Hematopoietic multipotent progenitor cell treated with erythropoietin and hydrocortisone succinate and interleukin-3 and kit ligand, for 6 days (in vitro differentiated cells): Measurements from ENCODE around the gene GPR22.

Source experiments
- DNase-seq: peaks from one replicate; pipeline ENCODE4 v3.0.0-alpha.2; 2015

GPR22 gene

GRCh38 chr7:107469929-107470328, at the start of gene GPR22:
Gene GPR22 (plus strand): TSS chr7:107470057. CDS start chr7:107474061, 4,004 bp downstream.
- no peak for DNase-seq

GRCh38 chr7:107427462-107427861, 42.4 kb upstream of the GPR22 start:
- no peak for DNase-seq

- no peak for DNase-seq
Observed at GRCh38 chr7:107428642-107429041, 41.2 kb upstream of the GPR22 start.

- no peak for DNase-seq
Observed at GRCh38 chr7:107430057-107430456, 39.8 kb upstream of the GPR22 start.

- no peak for DNase-seq
Observed at GRCh38 chr7:107432261-107432660, 37.6 kb upstream of the GPR22 start.

- DNase-seq = no peak
Observed at GRCh38 chr7:107435749-107436148, 34.1 kb upstream of the GPR22 start.

GRCh38 chr7:107439025-107439424, 30.8 kb upstream of the GPR22 start:
- no peak for DNase-seq

- DNase-seq = peak; percentile 32
Observed at GRCh38 chr7:107441581-107442422, 28.1 kb upstream of the GPR22 start.

- no peak for DNase-seq
Observed at GRCh38 chr7:107442678-107443077, 27.2 kb upstream of the GPR22 start.

- no peak for DNase-seq
Observed at GRCh38 chr7:107446531-107446930, 23.3 kb upstream of the GPR22 start.

- DNase-seq = no peak
Observed at GRCh38 chr7:107446988-107447387, 22.9 kb upstream of the GPR22 start.

- no peak for DNase-seq
Observed at GRCh38 chr7:107450970-107451369, 18.9 kb upstream of the GPR22 start.

- DNase-seq = no peak
Observed at GRCh38 chr7:107453388-107453787, 16.5 kb upstream of the GPR22 start.

- no peak for DNase-seq
Observed at GRCh38 chr7:107461938-107462533, 7.8 kb upstream of the GPR22 start.

- DNase-seq = peak; percentile 74
Observed at GRCh38 chr7:107463139-107464078, 6.4 kb upstream of the GPR22 start.

- no peak for DNase-seq
Observed at GRCh38 chr7:107464666-107465226, 5.1 kb upstream of the GPR22 start.

GRCh38 chr7:107467972-107468371, 1.9 kb upstream of the GPR22 start:
- DNase-seq = no peak

- no peak for DNase-seq
Observed at GRCh38 chr7:107468824-107469223, 1.0 kb upstream of the GPR22 start.

GRCh38 chr7:107471292-107472070, 1.6 kb downstream of the GPR22 start:
- no peak for DNase-seq

GRCh38 chr7:107472116-107472515, 2.3 kb downstream of the GPR22 start:
- no peak for DNase-seq

- no peak for DNase-seq
Observed at GRCh38 chr7:107474104-107474521, 4.3 kb downstream of the GPR22 start.

GRCh38 chr7:107479303-107479702, 9.4 kb downstream of the GPR22 start:
- no peak for DNase-seq
